HG02852 (cell line): ENCODE results near the gene SAFB.

Source experiments
- ATAC-seq: cut with Tn5 transposase; IDR thresholded peaks from one replicate; pipeline ENCODE4 v1.9.1; 2021; ENCODE audit warnings: mild to moderate bottlenecking, moderate library complexity; ENCODE audit not compliant: unreplicated experiment

Gene SAFB

DNA sequence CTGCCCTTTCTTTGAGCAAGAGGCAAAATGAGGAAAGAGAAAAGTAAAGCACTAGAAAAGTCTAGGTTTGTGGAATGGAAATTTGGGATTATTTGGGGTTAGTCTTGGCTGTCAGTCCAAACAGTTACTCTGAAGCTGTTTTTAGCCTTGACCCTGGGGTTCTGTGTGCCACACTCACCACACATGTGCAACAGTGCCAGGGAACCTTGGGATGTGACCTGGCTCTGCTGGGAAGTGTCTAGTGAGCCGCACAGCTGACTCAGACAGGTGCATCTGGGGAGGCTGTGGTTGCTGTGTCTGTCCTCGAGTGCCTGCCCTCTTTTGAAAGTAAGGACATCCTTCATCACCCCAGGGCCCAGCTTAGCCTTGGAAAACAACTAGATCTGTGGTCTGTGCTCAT lies 41.6 kb downstream of the SAFB start:
- no peak for ATAC-seq

DNA sequence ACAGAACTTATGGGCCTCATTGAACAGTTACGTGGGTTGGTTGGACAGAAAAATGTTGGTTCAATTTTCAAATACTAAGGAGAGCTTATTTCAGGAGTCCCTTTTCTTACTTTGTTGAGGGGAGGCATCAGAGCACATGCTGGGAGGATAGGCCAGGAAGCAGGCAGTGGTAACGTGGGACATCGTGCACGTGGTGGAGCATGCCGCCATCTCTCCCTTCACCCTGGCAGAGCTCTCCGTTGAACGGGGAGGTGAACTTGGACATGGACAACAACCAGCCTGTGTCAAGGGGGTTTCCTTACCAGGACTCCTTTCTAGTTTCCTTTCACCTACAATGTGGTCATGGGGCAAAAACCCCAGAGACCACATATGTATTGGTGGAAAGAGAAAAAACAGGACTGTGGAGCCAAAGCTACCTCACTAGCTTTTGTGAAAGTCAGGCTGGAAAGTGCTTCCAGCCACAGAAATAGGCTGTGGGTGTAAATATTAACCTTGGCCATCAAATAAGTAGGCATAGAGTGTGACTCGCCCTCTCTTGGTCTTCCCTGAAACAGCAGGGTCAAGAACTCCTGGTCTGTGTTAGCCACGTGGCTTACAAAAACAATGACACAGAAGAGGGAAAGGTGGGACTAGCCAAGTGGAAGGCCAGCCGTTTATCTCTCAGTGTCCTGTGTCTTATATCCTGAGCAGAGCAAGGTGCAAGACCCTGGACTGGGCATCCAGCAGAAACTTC lies 43.1 kb downstream of the SAFB start:
- no peak for ATAC-seq

DNA sequence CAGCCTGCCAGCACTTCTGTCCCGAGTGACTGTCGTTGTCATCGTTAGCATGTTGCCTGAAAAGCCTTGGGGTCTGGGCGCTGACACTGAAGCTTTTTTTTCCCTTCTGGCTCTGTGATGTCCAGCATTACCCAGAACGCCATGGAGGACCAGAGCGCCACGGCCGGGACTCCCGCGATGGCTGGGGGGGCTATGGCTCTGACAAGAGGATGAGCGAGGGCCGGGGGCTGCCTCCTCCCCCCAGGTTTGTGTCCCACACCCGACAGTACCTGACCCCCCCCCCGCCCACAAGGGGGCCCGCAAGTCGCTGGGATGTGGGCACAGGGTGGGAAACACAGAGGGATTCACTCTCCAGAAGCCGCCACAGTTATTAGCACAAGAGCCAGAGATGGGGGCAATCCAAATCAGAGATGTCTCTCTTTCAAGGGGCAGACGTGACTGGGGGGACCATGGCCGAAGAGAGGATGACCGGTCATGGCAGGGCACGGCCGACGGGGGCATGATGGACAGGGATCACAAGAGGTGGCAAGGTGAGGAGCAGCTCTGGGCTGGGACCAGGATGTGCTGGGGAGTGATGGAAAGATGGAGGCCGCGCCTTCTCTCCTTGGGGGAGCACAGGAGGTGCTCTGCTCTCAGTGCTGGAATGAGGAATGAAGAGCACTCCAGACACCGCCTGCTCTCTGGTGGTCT lies 44.2 kb downstream of the SAFB start:
- ATAC-seq: no peak

DNA sequence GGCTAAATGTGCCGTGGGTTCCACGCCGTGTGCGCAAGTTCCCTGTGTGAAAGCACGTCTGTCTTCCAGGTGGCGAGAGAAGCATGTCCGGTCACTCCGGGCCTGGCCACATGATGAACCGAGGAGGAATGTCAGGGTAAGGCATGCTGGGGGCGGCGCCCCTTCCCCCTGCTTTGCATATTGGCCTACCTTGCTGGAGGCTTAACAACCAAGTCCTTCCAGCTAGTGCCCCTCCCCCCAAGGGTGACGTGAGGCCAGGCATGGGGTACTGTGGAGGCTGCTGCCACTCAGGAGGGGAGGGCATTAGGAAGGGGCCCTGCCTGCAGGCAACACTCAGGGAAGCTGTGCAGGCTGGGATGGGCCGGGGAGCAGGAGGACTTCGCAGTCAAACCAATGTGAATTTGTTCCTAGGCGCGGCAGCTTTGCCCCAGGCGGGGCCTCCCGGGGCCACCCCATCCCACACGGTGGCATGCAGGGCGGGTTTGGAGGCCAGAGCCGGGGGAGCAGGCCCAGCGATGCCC lies 44.9 kb downstream of the SAFB start:
- no peak for ATAC-seq

DNA sequence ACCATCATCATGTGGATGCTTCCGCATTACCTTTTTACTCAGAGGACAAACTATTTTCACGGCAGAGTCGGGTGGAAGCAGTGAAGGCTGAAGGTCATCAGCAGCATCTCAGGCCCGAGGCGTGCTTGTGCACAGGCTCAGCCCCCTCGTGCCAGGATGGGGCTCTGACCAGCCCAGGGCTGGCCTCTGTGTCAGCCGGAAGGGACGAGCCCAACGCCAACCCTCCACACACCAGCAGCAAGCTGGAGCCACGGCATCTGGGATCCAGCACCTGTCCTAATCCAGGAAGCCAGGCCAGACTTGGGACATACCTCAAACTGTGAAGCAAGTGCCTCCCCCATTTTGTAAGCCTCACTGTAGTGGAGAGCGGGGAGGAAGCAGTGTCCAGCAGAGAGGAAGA lies 46.3 kb downstream of the SAFB start:
- ATAC-seq: no peak

DNA sequence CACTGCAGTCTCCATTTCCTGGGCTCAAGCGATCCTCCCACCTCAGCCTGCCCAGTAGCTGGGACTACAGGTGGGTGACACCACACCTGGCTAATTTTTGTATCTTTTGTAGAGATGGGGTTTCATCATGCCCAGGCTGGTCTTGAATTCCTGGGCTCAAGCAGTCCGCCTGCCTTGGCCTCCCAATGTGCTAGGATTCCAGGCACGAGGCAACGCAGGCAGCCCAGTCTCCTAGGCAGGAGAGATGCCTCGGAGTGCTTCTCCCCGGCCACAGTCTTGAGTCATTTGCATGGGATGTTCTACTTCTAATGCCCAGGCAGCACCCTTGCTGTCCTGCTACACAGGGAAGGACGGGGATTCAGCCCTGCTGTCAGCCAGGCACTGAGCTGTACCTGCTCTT lies 48.7 kb downstream of the SAFB start:
- no peak for ATAC-seq

DNA sequence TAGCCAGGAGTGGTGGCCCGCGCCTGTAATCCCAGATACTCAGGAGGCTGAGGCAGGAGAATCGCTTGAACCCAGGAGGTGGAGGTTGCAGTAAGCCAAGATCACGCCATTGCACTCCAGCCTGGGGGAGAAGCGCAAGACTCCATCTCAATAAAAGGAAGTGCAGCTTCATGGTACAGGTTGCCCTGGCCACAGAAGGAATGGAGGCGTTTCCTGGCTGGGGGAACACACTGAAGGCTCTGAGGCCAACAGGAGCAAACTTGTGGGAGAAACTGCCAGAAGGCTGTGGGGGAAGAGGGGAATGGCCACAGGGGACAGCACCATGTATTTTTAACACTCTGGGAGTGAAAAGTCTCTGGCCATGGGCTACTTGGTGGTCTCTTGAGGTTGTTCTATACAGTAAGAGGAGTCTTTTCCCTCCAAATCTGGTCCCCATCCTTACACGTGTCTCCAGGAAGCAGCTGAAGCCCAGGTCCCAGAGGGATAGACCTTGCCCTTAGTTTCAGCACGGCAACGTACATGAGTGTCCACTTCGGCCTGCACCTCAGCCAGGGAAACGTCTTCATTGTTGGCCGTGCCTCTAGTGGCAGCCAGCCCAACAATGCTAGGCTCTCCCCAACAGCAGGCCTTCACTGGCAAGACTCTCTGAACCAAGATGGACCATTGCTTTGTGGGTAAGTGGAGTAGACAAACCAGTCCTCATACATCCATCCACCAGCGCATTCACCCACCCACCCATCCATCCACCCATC lies 50.0 kb downstream of the SAFB start:
- no peak for ATAC-seq

DNA sequence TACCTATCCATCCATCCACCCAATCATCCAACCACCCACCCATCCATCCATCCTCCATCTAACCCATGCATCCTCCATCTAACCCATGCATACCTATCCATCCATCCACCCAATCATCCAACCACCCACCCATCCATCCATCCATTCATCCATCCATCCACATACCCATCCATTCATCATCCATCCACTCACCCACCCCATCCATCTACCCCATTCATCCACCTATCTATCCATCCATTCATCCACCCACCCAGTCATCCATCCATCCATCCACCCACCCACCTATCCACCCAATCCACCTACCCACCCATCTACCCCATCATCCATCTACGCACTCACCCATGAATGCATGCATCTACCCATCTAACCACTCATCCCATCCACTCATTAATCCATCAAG lies 50.9 kb downstream of the SAFB start:
- ATAC-seq: no peak

DNA sequence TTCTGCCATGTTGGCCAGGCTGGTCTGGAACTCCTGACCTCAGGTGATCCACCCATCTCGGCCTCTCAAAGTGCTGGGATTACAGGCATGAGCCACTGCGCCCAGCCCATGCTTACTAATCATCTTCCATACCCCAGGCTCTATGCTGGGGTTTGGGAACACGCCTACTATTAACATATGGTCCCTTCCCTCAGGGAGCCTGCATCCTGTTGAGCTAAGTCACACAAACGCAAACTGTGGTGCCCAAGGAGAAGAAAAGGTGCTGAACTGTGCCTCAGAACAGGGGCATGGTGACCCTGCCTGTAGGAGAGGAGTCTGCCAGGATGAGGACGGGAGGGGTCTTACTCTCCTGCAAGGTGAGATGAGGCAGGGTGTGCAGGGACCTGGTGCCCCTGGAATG lies 51.8 kb downstream of the SAFB start:
- no peak for ATAC-seq

DNA sequence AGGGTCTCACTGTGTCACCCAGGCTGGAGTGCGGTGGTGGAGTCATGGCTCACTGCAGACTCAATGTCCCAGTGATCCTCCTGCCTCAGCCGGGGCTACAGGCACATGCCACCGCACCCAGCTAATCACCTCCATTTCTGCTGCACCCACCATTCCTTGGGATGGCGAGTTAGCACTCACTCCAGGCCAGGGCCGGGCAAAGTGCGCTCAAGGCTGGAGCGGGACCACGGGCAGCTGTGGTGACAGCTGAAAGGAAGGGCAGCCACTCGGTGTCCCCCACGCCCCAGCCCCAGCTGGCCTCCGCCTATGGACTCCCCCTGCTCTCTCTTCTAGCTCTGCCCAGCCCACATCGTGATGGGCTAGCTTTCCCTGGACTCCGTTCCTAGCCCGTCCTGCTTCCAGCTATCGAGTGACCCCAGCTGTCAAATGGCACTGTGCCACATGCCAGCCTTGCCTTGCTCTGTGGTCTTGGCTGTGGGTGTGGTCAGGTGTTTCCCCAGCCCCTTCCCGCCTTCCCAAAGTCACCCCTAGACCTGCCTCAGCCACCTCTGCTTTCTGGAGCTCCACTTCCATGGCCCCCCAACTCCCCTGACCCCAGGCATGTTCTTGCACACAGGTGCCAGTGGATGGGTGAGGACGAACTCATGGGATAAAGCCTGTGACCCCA lies 53.4 kb downstream of the SAFB start:
- no peak for ATAC-seq

DNA sequence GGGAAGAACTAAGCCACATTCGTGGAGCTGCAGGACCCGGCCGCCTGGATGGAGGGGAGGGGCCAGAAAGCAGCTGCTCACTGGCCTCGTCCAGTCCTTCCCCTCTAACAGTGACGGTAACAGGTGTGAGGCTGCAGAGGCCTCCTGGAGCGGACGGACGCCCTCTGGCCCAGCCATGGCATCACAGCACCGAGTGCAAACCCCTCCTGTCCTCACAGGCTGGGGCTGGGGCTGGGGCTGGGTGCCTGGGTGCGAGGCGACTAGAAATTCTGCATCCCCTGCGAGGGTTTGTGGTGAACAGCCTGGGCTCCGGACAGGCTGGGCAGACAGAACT lies 53.9 kb downstream of the SAFB start:
- no peak for ATAC-seq

DNA sequence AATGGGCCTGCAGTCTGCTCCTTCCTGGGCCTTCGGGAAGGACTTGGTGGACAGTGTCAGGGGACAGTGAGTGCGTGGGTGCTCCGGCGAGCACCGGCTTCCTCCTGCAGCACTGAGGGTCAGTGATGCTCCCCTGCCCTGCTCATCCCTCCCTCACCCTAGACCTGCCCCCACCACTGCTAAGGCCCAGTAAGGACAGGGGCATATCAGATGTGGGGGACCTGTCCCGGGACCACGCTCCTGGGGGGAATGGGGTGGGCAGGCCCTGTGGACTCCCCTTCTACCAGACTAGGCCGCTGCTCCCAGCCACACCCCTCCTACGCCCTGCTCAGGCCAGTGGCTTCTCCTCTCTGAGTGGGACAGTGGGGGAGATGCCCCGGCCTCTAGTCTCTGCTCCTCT lies 54.3 kb downstream of the SAFB start:
- no peak for ATAC-seq

DNA sequence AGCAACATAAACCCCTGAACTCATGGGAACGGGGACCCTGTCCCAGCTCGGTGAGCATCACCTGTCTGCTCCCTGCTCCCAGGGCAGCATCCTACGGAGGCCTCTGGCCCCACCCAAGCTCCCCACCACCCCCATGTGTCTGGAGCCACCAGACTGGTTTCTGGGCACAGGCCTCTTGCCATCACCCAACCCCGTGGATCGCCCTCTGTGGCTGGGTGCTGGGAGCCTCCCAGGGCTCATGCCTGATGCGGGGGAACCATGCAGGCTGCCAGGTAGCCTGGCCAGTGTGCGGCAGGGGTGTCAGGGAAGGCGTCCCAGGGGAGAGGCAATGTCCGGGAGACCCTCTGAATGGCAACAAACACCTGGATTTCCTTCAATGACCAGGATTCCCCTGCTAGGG lies 54.7 kb downstream of the SAFB start:
- no peak for ATAC-seq

DNA sequence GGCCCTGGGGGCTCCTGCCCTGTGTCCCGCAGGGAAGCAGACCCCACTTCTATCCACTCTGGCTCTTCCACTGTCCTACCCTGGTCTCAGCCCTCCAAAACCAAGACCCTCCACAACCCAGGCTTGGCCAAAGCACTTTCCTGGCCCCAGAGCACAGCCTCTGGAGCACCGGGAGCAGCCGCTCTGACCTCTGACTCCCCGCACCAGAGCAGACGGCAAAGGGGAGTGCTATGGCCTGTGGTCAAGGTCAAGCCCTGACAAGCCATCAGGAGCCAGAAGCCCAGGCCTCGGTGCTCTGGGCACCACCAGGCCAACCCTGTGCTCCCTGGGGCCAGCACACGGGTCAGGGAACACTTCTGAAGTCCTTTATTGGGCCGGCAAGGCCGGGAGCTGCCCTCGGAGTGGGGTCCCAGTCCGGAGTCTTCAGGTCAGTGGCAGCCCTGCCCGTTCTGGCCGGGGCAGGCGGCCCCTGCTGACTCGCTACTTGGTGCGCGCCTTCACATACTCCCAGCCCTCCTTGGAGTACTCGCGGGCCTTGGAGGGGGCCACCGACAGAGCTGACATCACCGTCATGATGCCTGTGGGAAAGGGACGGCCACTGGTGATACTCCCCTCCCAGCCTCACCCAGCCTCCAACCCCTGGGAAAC lies 55.3 kb downstream of the SAFB start:
- no peak for ATAC-seq

DNA sequence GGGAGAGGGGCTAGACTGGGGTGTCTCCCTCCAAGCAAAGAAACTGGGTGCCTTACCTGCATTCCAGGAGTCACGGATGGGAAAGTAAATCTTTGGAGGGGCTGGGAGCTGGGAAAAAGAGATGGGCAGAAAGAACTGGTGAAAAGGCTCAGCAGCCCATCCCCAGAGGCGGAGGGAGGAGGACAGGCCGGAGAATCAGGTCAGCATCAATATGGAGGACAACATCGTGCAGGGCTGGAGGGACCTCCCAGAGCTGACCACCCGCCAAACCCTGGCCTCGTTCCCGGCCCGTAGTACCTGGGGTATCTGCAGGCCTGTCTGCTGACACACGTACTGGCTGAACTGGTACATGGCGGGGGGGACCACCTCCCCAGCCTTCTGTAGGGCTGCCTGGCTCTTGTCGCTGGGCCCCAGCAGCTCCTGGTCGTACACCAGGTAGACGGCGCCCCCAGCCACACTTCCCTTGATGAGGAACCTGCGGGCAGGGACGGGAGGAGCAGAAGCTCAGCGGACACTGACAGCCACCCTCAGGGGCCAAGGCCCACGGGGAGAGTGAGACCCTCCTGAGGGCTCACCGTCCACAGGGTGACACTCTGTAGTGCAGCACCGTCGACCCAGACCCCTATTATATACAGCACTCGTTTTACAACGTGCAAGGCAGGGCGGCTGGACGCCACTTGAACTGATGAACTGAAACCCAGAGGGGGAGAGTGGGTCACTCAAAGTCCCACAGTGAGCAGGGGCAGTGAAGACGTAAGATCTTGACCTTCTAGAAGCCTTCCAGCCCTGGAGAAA lies 56.6 kb downstream of the SAFB start:
- ATAC-seq: no peak

DNA sequence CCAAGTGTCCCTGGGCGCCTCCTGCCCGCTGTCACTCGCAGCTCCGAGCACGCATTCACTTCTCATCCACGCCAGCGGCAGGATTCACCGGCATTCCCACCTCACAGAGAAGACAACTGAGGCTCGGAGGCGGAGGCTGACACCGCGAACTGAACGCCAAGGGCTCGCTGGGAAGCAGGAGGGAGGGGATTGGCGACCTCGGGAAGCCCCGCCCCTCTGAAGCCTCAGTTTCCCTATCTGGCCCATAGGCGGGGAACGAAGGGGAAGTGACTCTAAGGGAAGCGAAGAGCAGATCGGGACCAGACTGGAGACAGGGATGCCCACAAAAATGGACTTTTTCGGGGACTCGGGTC lies 57.2 kb downstream of the SAFB start:
- ATAC-seq: peak; percentile 1

DNA sequence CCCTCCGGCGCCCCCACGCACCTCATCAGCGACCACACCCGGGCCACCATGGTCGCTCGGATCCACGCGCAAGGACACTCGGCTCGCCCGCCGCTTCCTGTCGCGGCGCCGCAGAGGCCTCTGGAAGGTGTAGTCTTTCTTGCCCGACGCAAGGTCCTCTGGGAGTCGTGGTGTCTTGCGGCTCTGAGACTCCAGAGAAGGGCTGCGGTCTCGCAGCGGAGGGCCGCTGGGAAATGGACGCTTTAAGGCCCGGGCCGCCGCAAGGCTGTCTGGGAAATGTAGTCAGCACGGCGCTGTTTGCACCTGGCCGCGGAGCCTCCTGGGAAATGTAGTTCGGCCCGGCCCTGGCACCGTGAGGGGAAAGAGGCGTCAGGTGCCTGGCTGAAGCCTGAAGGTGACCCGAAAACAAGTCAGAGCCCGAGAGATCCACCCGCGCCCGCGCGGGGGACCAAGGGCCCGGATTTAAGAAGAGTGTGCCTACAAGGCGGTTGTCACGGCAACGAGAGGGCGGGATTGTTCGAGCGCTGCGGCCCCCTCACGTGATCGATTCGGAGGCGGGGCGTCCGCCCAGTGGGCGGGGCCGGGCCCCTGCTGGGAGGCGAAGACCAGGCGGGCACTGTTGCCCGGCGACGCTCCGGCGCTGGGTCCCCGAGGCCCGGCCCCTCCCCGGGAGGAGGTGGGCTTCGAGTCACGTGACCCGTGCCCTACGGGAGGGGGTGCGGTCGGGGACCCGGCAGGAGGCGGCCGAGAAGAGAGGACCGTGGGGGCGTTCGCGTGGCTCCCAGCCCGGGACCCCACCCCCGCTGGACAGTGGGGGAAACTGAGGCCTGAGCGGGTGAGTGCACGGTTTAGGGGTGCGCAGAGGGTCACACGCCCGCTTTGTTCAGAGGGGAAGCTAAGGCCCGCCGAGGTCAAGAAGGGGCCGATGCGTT lies 57.8 kb downstream of the SAFB start, which contains the start of the genes HSD11B1L and MICOS13:
Gene HSD11B1L, plus strand, starts transcription at position 591 of the 932 bp plus-strand sequence. CDS start 3,806 bp downstream, outside the sequence.
Gene MICOS13, minus strand, starts transcription at position 80 of the 932 bp plus-strand sequence. Its CDS starts 30 bp downstream, at position 50.
- peak; percentile 84 for ATAC-seq

DNA sequence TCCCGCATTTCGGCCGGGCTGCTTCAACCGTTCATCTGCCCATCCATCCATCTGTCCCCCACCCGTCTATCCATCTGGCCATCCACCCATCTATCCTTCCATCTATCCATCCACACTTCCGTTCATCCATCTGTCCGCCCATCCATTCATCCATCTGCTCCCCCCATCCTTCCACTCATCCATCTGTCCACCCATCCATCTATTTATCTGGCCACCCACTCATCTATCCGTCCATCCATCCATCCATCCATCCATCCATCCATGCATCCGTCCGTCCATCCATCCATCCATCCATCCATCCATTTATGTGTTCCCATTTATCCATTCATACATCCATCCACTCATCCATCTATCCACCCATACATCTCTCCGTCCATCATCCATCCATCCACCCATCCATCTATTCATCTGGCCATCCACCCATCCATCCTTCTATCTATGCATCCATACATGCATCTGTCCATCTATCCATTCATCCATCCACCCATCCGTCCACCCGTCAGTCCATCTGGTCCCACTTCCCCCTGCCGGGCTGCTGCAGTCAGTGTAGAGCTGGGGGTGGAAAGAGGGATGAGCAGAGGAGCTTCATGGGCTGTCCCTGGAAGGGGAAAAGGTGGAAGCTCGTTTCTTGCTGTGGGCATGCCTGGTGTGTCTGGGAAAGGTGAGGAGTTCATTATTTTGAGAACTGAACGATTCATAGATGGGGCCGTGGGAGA lies 58.7 kb downstream of the SAFB start:
- no peak for ATAC-seq
